Gastrocnemius medialis (tissue), 4 donors: ENCODE results near the gene HTRA3.

ENCODE experiments used
- POLR2A ChIP-seq, 2 donors: fragments of 450-650 bp; IDR thresholded peaks; one replicate each; pipeline ENCODE4 v1.6.1; 2017; ENCODE audit warnings: antibody characterized with exemption in 2 of 2, mild to moderate bottlenecking in 2 of 2, moderate library complexity in 2 of 2
- TF ChIP-seq, protein P1 (sequence below), 5 experiments: fragments of 450-650 bp in 3 of 5; fragments of 200-600 bp in 2 of 5; sonication (generic) in 2 of 5; IDR thresholded peaks in 4 of 5; conservative IDR thresholded peaks in 1 of 5; 1 replicate in 4 of 5; 2 replicates in 1 of 5; pipeline ENCODE4 v1.5.1; 2016 to 2019; ENCODE audit warnings: antibody characterized with exemption in 5 of 5, mild to moderate bottlenecking in 3 of 5, moderate library complexity in 3 of 5

DNA sequence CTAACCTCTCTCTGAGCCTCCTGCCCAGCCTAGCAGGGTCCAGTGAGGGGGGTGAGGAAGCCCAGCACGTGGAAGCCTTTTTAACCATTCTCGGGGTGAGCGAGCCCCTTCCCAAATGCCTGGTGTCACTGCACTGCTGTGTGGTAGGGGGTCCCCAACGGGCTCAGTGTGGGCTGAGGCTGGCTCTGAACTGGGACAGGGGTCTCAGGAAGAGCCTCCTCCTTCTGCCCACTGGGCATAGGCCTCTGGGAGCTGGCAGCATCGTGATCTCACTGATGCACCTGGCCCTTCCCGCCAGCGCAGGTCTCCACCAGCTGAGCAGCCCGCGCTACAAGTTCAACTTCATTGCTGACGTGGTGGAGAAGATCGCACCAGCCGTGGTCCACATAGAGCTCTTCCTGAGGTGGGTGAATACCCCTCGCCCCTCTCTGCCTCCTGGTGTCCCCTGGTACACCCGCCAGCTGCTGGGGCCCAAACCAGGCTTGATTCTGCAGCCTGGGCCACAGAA is 12.6 kb downstream of the HTRA3 start:
- TF ChIP-seq, protein P1, sequence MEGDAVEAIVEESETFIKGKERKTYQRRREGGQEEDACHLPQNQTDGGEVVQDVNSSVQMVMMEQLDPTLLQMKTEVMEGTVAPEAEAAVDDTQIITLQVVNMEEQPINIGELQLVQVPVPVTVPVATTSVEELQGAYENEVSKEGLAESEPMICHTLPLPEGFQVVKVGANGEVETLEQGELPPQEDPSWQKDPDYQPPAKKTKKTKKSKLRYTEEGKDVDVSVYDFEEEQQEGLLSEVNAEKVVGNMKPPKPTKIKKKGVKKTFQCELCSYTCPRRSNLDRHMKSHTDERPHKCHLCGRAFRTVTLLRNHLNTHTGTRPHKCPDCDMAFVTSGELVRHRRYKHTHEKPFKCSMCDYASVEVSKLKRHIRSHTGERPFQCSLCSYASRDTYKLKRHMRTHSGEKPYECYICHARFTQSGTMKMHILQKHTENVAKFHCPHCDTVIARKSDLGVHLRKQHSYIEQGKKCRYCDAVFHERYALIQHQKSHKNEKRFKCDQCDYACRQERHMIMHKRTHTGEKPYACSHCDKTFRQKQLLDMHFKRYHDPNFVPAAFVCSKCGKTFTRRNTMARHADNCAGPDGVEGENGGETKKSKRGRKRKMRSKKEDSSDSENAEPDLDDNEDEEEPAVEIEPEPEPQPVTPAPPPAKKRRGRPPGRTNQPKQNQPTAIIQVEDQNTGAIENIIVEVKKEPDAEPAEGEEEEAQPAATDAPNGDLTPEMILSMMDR (IDR thresholded peaks at IDR 0.05 in 4 of 5, conservative IDR thresholded peaks at IDR 0.05 in 1 of 5): no peak
- TF ChIP-seq POLR2A (IDR thresholded peaks at IDR 0.05): no peak
